Cardiac muscle cell (in vitro differentiated cells and primary cell): Measurements from ENCODE around the gene PTPRD. TPM values are rescaled to one million over a fixed set of nuclear protein-coding genes. Genes with fewer than 3 reads are reported as not detected.

Experiments used
- DNase-seq, 2 donors: peaks; one replicate each; pipeline versions ENCODE4 v3.0.0 to v3.0.0-alpha.2; 2010 to 2017; ENCODE audit warnings: low read depth in 1 of 2, low spot score in 1 of 2
- H3K27ac ChIP-seq: fragments of 200-600 bp; sonication (generic); 2 replicates; pipeline ENCODE4 v1.5.1; 2016
- H3K27me3 ChIP-seq: fragments of 200-600 bp; sonication (generic); 2 replicates; pipeline ENCODE4 v1.6.0; 2016; ENCODE audit warnings: control low read depth
- H3K36me3 ChIP-seq: fragments of 200-600 bp; sonication (generic); 2 replicates; pipeline ENCODE4 v1.5.1; 2016; ENCODE audit warnings: control low read depth
- H3K4me1 ChIP-seq: fragments of 200-600 bp; sonication (generic); 2 replicates; pipeline ENCODE4 v1.8.1; 2017; ENCODE audit warnings: low read depth, mild to moderate bottlenecking, mixed run types
- H3K4me3 ChIP-seq: fragments of 200-600 bp; sonication (generic); 2 replicates; pipeline ENCODE4 v1.5.1; 2016; ENCODE audit warnings: mild to moderate bottlenecking
- H3K9me3 ChIP-seq: fragments of 200-600 bp; sonication (generic); 2 replicates; pipeline ENCODE4 v1.5.1; 2017; ENCODE audit warnings: low read depth, mild to moderate bottlenecking, control low read depth
- polyA plus RNA-seq: library from polyadenylated mRNA; unstranded; fragments of >200 nt; fragmentation: Nextera tagmentation; extraction: Ambion mirVana; gene quantifications from 2 replicates; pipeline ENCODE4 v1.2.1, GENCODE V29; 2016
- total RNA-seq: library from RNA; depleted of rRNA; stranded (reverse); fragments of >200 nt; gene quantifications from 2 replicates; pipeline ENCODE4 v1.2.3, GENCODE V29; 2016
- TF ChIP-seq, protein P1 (sequence below): IDR thresholded peaks from 2 replicates; pipeline ENCODE4 v1.5.1; 2012; ENCODE audit warnings: low read depth, mild to moderate bottlenecking, low read length

The PTPRD gene
- total and polyA plus RNA-seq, 2 experiments from 2014 or later, result 37.0 to 287 TPM

GRCh38 chr9:8492024-8492423 is 2120.8 kb downstream of the PTPRD start:
- TF ChIP-seq, protein P1, sequence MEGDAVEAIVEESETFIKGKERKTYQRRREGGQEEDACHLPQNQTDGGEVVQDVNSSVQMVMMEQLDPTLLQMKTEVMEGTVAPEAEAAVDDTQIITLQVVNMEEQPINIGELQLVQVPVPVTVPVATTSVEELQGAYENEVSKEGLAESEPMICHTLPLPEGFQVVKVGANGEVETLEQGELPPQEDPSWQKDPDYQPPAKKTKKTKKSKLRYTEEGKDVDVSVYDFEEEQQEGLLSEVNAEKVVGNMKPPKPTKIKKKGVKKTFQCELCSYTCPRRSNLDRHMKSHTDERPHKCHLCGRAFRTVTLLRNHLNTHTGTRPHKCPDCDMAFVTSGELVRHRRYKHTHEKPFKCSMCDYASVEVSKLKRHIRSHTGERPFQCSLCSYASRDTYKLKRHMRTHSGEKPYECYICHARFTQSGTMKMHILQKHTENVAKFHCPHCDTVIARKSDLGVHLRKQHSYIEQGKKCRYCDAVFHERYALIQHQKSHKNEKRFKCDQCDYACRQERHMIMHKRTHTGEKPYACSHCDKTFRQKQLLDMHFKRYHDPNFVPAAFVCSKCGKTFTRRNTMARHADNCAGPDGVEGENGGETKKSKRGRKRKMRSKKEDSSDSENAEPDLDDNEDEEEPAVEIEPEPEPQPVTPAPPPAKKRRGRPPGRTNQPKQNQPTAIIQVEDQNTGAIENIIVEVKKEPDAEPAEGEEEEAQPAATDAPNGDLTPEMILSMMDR, result no peak
- H3K9me3 ChIP-seq, result no peaks in the 10 kb centered on the region
- H3K27ac ChIP-seq, result no peak overlapping the region
- H3K4me3 ChIP-seq, result no peak overlapping the region
- H3K27me3 ChIP-seq, result no peaks in the 10 kb centered on the region
- DNase-seq, result no peak
- H3K4me1 ChIP-seq, result no peaks in the 10 kb centered on the region
- peaks cover 17% of the 10 kb centered on the region for H3K36me3 ChIP-seq

- TF ChIP-seq, protein P1, result no peak
- Histone ChIP-seq H3K27ac (no peak overlapping the region), H3K9me3 (no peaks in the 10 kb centered on the region), H3K4me1 (no peaks in the 10 kb centered on the region), H3K36me3 (peaks cover 17% of the 10 kb centered on the region), H3K27me3 (no peaks in the 10 kb centered on the region), H3K4me3 (no peak overlapping the region)
- DNase-seq, result no peak
Measured at GRCh38 chr9:8491563-8491962, 2121.2 kb downstream of the PTPRD start.

- no peak overlapping the region for H3K4me3 ChIP-seq
- H3K27ac ChIP-seq, result no peak overlapping the region
- TF ChIP-seq, protein P1, result no peak
- H3K9me3 ChIP-seq, result no peaks in the 10 kb centered on the region
- peaks cover 26% of the 10 kb centered on the region for H3K36me3 ChIP-seq
- no peaks in the 10 kb centered on the region for H3K4me1 ChIP-seq
- H3K27me3 ChIP-seq, result no peaks in the 10 kb centered on the region
- DNase-seq, result no peak
Measured at GRCh38 chr9:8489835-8490234, 2123.0 kb downstream of the PTPRD start.

DNA sequence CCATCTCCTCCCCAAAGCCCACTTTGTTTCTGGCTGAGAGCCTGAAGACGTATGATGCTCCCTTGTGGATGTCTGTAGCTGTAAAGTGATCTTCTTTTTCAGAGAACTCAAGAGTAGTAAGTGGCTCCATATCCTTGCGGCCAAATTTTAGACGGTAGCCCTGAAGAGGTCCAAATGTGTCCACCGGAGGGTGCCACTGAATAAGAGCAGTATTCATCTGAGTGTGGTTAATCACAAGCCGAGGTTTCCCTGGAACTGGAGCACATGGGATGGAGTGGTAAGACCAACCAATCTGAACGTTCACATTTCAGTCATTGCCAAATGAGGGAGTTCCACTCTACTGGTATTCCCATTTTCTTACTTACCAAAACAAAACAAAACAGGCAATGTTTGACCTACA is 2126.7 kb downstream of the PTPRD start:
- no peaks in the 10 kb centered on the region for H3K27me3 ChIP-seq
- no peak overlapping the region for H3K27ac ChIP-seq
- DNase-seq, result peak; percentile 58 to 72
- H3K9me3 ChIP-seq, result no peaks in the 10 kb centered on the region
- TF ChIP-seq, protein P1, result peak; percentile 30
- H3K36me3 ChIP-seq, result peaks cover 40% of the 10 kb centered on the region
- no peaks in the 10 kb centered on the region for H3K4me1 ChIP-seq
- no peak overlapping the region for H3K4me3 ChIP-seq

GRCh38 chr9:8484597-8485191 is 2128.1 kb downstream of the PTPRD start:
- TF ChIP-seq, protein P1, result no peak
- no peak overlapping the region for H3K4me3 ChIP-seq
- H3K27me3 ChIP-seq, result no peaks in the 10 kb centered on the region
- no peak overlapping the region for H3K27ac ChIP-seq
- peaks cover 39% of the 10 kb centered on the region for H3K36me3 ChIP-seq
- no peak for DNase-seq
- no peaks in the 10 kb centered on the region for H3K4me1 ChIP-seq
- no peaks in the 10 kb centered on the region for H3K9me3 ChIP-seq
